HCT116 (cell line): ENCODE measurements around the gene ADAM10. TPM values are rescaled to one million over a fixed set of nuclear protein-coding genes. Genes with fewer than 3 reads are reported as not detected.

Experiments used
- ATAC-seq: fragments of 200-7000 bp; cut with Tn5 transposase; 2 replicates; pipeline ENCODE4 v1.9.1; 2020; ENCODE audit warnings: mild to moderate bottlenecking, moderate library complexity
- BruUV-seq: library from RNA; stranded (reverse); fragments of 400-500 nt; replicated peaks from 2 replicates; lab custom pipeline; 2021; lab: Mats Ljungman, UMichigan
- CTCF ChIA-PET: fragments of 300-600 bp; sonication (Branson Sonifier 250); formaldehyde crosslinking; loops from one replicate; lab custom pipeline; 2021; ENCODE audit warnings: antibody characterized with exemption; lab: Charles Lee
- POLR2A ChIA-PET: fragments of 300-600, 350-600 bp; sonication (Branson Sonifier 250); formaldehyde crosslinking; loops from one replicate; lab custom pipeline; 2021; ENCODE audit warnings: antibody characterized with exemption; lab: Charles Lee
- RAD21 ChIA-PET, 2 experiments: fragments of 300-600 bp; sonication (Branson Sonifier 250); formaldehyde crosslinking; loops; one replicate each; lab custom pipeline; 2023; ENCODE audit warnings: low total read pairs in 2 of 2; ENCODE audit not compliant: uncharacterized antibody in 2 of 2, unreplicated experiment in 2 of 2, low non-redundant PET in 1 of 2; lab: Charles Lee
- DNase-seq: peaks from one replicate; pipeline ENCODE4 v3.0.0-alpha.2; 2010; ENCODE audit warnings: low read depth, low spot score
- H2AFZ ChIP-seq: fragments of 200-600 bp; shearing (Covaris generic), sonication (generic); 2 replicates; pipeline ENCODE4 v1.6.1; 2017; ENCODE audit warnings: low read depth, mixed run types, mixed read lengths, antibody characterized with exemption, low read length; ENCODE audit not compliant: poor library complexity, severe bottlenecking
- H3K27ac ChIP-seq: 2 replicates; pipeline ENCODE4 v1.5.1; 2012; ENCODE audit warnings: low read depth, low read length
- H3K27me3 ChIP-seq: fragments of 200-600 bp; sonication (generic); 2 replicates; pipeline ENCODE4 v1.6.1; 2016; ENCODE audit warnings: mixed run types, low read length, mixed read lengths; ENCODE audit not compliant: insufficient read depth
- H3K36me3 ChIP-seq, 2 experiments: fragments of 200-500 bp in 1 of 2; fragments of 200-600 bp in 1 of 2; sonication (Bioruptor generic) in 1 of 2; sonication (generic) in 1 of 2; 2 replicates each; pipeline versions ENCODE4 v1.5.1 to v1.6.1; 2014 to 2016; ENCODE audit warnings: low read length in 2 of 2, inconsistent platforms in 1 of 2, mixed read lengths in 1 of 2, mixed run types in 1 of 2; ENCODE audit not compliant: insufficient read depth in 2 of 2, control insufficient read depth in 1 of 2
- H3K4me1 ChIP-seq, 2 experiments: fragments of 200-600 bp in 1 of 2; sonication (generic) in 1 of 2; 2 replicates each; pipeline versions ENCODE4 v1.5.1 to v1.6.1; 2012 to 2017; ENCODE audit warnings: low read length in 2 of 2, inconsistent platforms in 1 of 2, mild to moderate bottlenecking in 1 of 2, mixed read lengths in 1 of 2, mixed run types in 1 of 2, moderate library complexity in 1 of 2; ENCODE audit not compliant: insufficient read depth in 2 of 2, control insufficient read depth in 1 of 2
- H3K4me2 ChIP-seq: fragments of 200-600 bp; sonication (generic); 2 replicates; pipeline ENCODE4 v1.6.1; 2017; ENCODE audit warnings: mixed run types, low read length, mixed read lengths
- H3K4me3 ChIP-seq, 2 experiments: fragments of 200-600 bp in 1 of 2; sonication (generic) in 1 of 2; replicated peaks in 1 of 2; 2 replicates each; pipeline ENCODE4 v1.5.1; 2011 to 2016; ENCODE audit warnings: low read length in 2 of 2, control low read depth in 1 of 2, low read depth in 1 of 2, mild to moderate bottlenecking in 1 of 2, mixed read lengths in 1 of 2, mixed run types in 1 of 2
- H3K79me2 ChIP-seq: fragments of 200-600 bp; sonication (generic); 2 replicates; pipeline ENCODE4 v1.6.1; 2017; ENCODE audit warnings: mild to moderate bottlenecking, mixed run types, low read length, moderate library complexity, mixed read lengths; ENCODE audit not compliant: insufficient read depth
- H3K9ac ChIP-seq: fragments of 200-600 bp; sonication (generic); 2 replicates; pipeline ENCODE4 v1.6.1; 2016; ENCODE audit warnings: low read length, mixed read lengths
- H3K9me2 ChIP-seq: fragments of 200-600 bp; sonication (generic), shearing (Covaris generic); 2 replicates; pipeline ENCODE4 v1.6.1; 2017; ENCODE audit warnings: mixed run types, mild to moderate bottlenecking, moderate library complexity; ENCODE audit not compliant: insufficient read depth
- H3K9me3 ChIP-seq, 2 experiments: fragments of 200-500 bp in 1 of 2; fragments of 200-600 bp in 1 of 2; sonication (Bioruptor generic) in 1 of 2; sonication (generic) in 1 of 2; 2 replicates each; pipeline ENCODE4 v1.6.1; 2014 to 2017; ENCODE audit warnings: low read length in 2 of 2, mixed read lengths in 2 of 2, inconsistent platforms in 1 of 2, low read depth in 1 of 2, mild to moderate bottlenecking in 1 of 2, mixed run types in 1 of 2, moderate library complexity in 1 of 2; ENCODE audit not compliant: control insufficient read depth in 1 of 2, insufficient read depth in 1 of 2
- H4K20me1 ChIP-seq: fragments of 200-600 bp; sonication (generic), shearing (Covaris generic); 2 replicates; pipeline ENCODE4 v1.6.1; 2017; ENCODE audit warnings: mixed run types, mild to moderate bottlenecking, moderate library complexity; ENCODE audit not compliant: insufficient read depth
- CEBPB ChIP-seq: IDR thresholded peaks from 2 replicates; pipeline ENCODE4 v1.6.1; 2012; ENCODE audit warnings: low read depth
- EGR1 ChIP-seq: IDR thresholded peaks from 2 replicates; pipeline ENCODE4 v1.6.1; 2012; ENCODE audit warnings: low read depth
- EZH2 ChIP-seq: fragments of 200-600 bp; sonication (generic); IDR thresholded peaks from 2 replicates; pipeline ENCODE4 v1.6.1; 2017; ENCODE audit warnings: antibody characterized with exemption, mixed run types
- REST ChIP-seq: IDR thresholded peaks from 2 replicates; pipeline ENCODE4 v1.6.1; 2012; ENCODE audit warnings: low read depth
- ZBTB33 ChIP-seq: IDR thresholded peaks from 2 replicates; pipeline ENCODE4 v1.6.1; 2011; ENCODE audit warnings: mild to moderate bottlenecking, low read length, moderate library complexity; ENCODE audit not compliant: insufficient replicate concordance; ENCODE audit errors: extremely low read depth
- ZFX ChIP-seq: fragments of 450-650 bp; IDR thresholded peaks from 2 replicates; pipeline ENCODE4 v1.6.1; 2017
- intact Hi-C: fragments of 100-400 bp; cut with micrococcal nuclease; formaldehyde crosslinking; loops from 2 replicates; pipeline ENCODE4 v1.10.0; 2022
- total RNA-seq: library from RNA; stranded (reverse); gene quantifications from one replicate; pipeline ENCODE4 v1.2.1, GENCODE V29; 2021; ENCODE audit not compliant: unreplicated experiment

The ADAM10 gene
- total RNA-seq, 1 experiment from 2014 or later, result 158 TPM

GRCh38 chr15:58736018-58736643, 13.4 kb downstream of the ADAM10 start:
- no peak for ATAC-seq
- Histone ChIP-seq H2AFZ (no peak overlapping the region), H3K9me3 (no peaks in the 10 kb centered on the region), H4K20me1 (no peaks in the 10 kb centered on the region), H3K9ac (no peak overlapping the region), H3K79me2 (peaks cover 93% of the 10 kb centered on the region), H3K36me3 (no peaks in the 10 kb centered on the region), H3K27ac (no peak overlapping the region), H3K4me3 (no peak overlapping the region), H3K9me2 (no peaks in the 10 kb centered on the region), H3K4me2 (no peak overlapping the region), H3K4me1 (peaks cover 20 to 48% of the 10 kb centered on the region in 2 experiments), H3K27me3 (no peaks in the 10 kb centered on the region)
- ChIA-PET POLR2A (no interaction called here), RAD21 (no interaction called here), CTCF (no interaction called here)
- intact Hi-C loops, result no loop called here
- no TSS peak for BruUV-seq
- DNase-seq, result no peak
- no peak for TF ChIP-seq ZFX
- no peak for TF ChIP-seq ZBTB33
- no peak for TF ChIP-seq CEBPB
- no peak for TF ChIP-seq EZH2
- no peak for TF ChIP-seq REST
- TF ChIP-seq EGR1, result no peak
